ENCODE results near the gene TBX15.

GRCh38 chr1:118905196-118905595 is 82.9 kb downstream of the TBX15 start:
- TF ChIP-seq, protein P1, sequence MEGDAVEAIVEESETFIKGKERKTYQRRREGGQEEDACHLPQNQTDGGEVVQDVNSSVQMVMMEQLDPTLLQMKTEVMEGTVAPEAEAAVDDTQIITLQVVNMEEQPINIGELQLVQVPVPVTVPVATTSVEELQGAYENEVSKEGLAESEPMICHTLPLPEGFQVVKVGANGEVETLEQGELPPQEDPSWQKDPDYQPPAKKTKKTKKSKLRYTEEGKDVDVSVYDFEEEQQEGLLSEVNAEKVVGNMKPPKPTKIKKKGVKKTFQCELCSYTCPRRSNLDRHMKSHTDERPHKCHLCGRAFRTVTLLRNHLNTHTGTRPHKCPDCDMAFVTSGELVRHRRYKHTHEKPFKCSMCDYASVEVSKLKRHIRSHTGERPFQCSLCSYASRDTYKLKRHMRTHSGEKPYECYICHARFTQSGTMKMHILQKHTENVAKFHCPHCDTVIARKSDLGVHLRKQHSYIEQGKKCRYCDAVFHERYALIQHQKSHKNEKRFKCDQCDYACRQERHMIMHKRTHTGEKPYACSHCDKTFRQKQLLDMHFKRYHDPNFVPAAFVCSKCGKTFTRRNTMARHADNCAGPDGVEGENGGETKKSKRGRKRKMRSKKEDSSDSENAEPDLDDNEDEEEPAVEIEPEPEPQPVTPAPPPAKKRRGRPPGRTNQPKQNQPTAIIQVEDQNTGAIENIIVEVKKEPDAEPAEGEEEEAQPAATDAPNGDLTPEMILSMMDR (IDR thresholded peaks at IDR 0.05; ENCODE audit: low read depth, low read length), result no peak
- TF ChIP-seq, protein P2, sequence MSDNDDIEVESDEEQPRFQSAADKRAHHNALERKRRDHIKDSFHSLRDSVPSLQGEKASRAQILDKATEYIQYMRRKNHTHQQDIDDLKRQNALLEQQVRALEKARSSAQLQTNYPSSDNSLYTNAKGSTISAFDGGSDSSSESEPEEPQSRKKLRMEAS (IDR thresholded peaks at IDR 0.05; ENCODE audit: low read depth, low read length), result no peak
- no peak for TF ChIP-seq POLR2A (IDR thresholded peaks at IDR 0.05; ENCODE audit: extremely low read depth, insufficient read length)
